Activated naive CD8-positive, alpha-beta T cell treated with anti-CD3 and anti-CD28 coated beads, Interleukin-2, amount 50 U/mL, for 16 hours (primary cell): ENCODE data around the gene CCL11.
"Not testable (repeated sequence)": the region's sequence is repeated elsewhere in the genome, so short reads cannot be mapped to it uniquely, and the experiment has no call there.

ENCODE experiments used
- DNase-seq: peaks from one replicate; pipeline ENCODE4 v3.0.0-alpha.2; 2020; ENCODE audit warnings: low read depth, low spot score

The CCL11 gene

GRCh38 chr17:34307110-34307509, 21.6 kb downstream of the CCL11 start:
- no peak for DNase-seq

GRCh38 chr17:34308371-34308770, 22.8 kb downstream of the CCL11 start:
- no peak for DNase-seq

- DNase-seq, result no peak
Observed at GRCh38 chr17:34311291-34311690, 25.7 kb downstream of the CCL11 start.

GRCh38 chr17:34312080-34312479, 26.5 kb downstream of the CCL11 start:
- no peak for DNase-seq

GRCh38 chr17:34313164-34313563, 27.6 kb downstream of the CCL11 start:
- no peak for DNase-seq

GRCh38 chr17:34314279-34314678, 28.7 kb downstream of the CCL11 start:
- DNase-seq, result no peak

- no peak for DNase-seq
Observed at GRCh38 chr17:34318474-34318873, 32.9 kb downstream of the CCL11 start.

GRCh38 chr17:34319039-34319483, 33.5 kb downstream of the CCL11 start, which contains the start of gene CCL8:
TSS of gene CCL8 (plus strand) at chr17:34319435. CDS start at chr17:34319502, 67 bp downstream.
- DNase-seq, result no peak

GRCh38 chr17:34321964-34322363, 36.4 kb downstream of the CCL11 start:
- no peak for DNase-seq

- not testable (repeated sequence) for DNase-seq
Observed at GRCh38 chr17:34327580-34327979, 42.0 kb downstream of the CCL11 start.

- DNase-seq, result no peak
Observed at GRCh38 chr17:34337701-34338100, 52.2 kb downstream of the CCL11 start.
